ENCODE data around the gene SAMD4B.

DNA sequence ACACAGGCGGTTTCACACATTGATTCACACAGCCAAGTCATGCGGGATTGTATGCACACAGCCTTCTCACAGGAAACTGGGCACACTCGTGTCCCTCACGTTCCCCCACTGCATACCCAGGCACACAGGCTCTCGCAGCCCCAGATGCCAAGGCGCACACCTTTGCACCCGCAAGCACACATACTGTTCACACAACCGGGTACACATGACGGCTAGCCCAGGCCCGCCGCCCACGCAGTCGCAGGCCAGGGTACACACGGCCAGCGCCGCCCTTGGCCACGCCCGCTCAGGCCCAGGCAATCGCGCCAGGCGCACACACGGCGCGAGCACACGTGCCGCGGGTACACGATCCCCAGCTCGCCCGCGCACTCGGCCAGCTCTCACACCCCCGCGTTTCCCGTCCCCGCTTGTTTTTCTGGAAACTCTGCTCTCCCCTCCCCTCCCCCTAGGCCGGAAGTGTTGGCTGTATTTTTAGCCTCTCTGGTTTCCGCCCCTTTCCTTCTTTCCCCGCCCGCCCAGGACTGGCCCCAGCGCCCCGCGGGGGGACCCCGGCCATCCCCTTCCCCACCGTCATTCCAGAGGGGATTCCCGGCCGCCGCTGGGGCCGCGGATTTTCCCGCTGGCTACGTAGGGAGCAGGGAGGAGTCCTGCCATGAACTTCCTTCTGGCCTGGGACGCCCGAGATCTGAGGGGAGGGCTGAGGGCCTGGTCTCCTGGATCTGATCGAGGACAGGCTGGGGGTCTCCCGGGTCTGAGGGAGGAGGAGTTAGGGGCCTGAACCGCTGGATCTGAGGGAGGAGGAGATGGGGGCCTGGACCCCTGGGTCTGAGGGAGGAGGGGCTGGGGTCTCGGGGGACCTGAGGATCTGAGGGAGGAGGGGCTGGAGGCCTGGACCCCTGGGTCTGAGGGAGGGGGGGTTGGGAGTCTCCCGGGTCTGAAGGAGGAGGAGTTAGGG is 60.4 kb downstream of the SAMD4B start:
- TF ChIP-seq, protein P1, sequence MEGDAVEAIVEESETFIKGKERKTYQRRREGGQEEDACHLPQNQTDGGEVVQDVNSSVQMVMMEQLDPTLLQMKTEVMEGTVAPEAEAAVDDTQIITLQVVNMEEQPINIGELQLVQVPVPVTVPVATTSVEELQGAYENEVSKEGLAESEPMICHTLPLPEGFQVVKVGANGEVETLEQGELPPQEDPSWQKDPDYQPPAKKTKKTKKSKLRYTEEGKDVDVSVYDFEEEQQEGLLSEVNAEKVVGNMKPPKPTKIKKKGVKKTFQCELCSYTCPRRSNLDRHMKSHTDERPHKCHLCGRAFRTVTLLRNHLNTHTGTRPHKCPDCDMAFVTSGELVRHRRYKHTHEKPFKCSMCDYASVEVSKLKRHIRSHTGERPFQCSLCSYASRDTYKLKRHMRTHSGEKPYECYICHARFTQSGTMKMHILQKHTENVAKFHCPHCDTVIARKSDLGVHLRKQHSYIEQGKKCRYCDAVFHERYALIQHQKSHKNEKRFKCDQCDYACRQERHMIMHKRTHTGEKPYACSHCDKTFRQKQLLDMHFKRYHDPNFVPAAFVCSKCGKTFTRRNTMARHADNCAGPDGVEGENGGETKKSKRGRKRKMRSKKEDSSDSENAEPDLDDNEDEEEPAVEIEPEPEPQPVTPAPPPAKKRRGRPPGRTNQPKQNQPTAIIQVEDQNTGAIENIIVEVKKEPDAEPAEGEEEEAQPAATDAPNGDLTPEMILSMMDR (IDR thresholded peaks at IDR 0.05) = no peak
- TF ChIP-seq ZFX (IDR thresholded peaks at IDR 0.05; ENCODE audit: borderline replicate concordance) = no peak
